Smooth muscle cell (in vitro differentiated cells): ENCODE data around the gene POU2F1. TPM values are rescaled to one million over a fixed set of nuclear protein-coding genes. Genes with fewer than 3 reads are reported as not detected.

Experiments
- DNase-seq: peaks from one replicate; lab custom pipeline; 2025; ENCODE audit not compliant: unreplicated experiment; lab: John Stamatoyannopoulos, UW
- H2AFZ ChIP-seq: fragments of 200-600 bp; sonication (generic); 2 replicates; pipeline ENCODE4 v1.6.0; 2016; ENCODE audit warnings: antibody characterized with exemption, low read depth, mild to moderate bottlenecking
- H3F3A ChIP-seq: fragments of 200-600 bp; sonication (generic); 2 replicates; pipeline ENCODE4 v1.6.0; 2017; ENCODE audit warnings: antibody characterized with exemption, low read depth
- H3K27ac ChIP-seq: fragments of 200-600 bp; sonication (generic); 2 replicates; pipeline ENCODE4 v1.5.1; 2016; ENCODE audit warnings: low read depth, mild to moderate bottlenecking
- H3K27me3 ChIP-seq: fragments of 200-600 bp; sonication (generic); 2 replicates; pipeline ENCODE4 v1.6.1; 2016; ENCODE audit warnings: low read depth, mild to moderate bottlenecking
- H3K36me3 ChIP-seq: fragments of 200-600 bp; sonication (generic); 2 replicates; pipeline ENCODE4 v1.5.1; 2016; ENCODE audit warnings: low read depth
- H3K4me1 ChIP-seq: fragments of 200-600 bp; sonication (generic); 2 replicates; pipeline ENCODE4 v1.5.1; 2016; ENCODE audit warnings: low read depth
- H3K4me2 ChIP-seq: fragments of 200-600 bp; sonication (generic); 2 replicates; pipeline ENCODE4 v1.6.0; 2016; ENCODE audit warnings: mild to moderate bottlenecking
- H3K4me3 ChIP-seq: fragments of 200-600 bp; sonication (generic); 2 replicates; pipeline ENCODE4 v1.5.1; 2016; ENCODE audit warnings: mild to moderate bottlenecking
- H3K79me2 ChIP-seq: fragments of 200-600 bp; sonication (generic); 2 replicates; pipeline ENCODE4 v1.6.0; 2016; ENCODE audit warnings: low read depth, mild to moderate bottlenecking
- H3K9ac ChIP-seq: fragments of 200-600 bp; sonication (generic); 2 replicates; pipeline ENCODE4 v1.6.0; 2016; ENCODE audit warnings: low read depth
- H3K9me3 ChIP-seq: fragments of 200-600 bp; sonication (generic); replicated peaks from 2 replicates; pipeline ENCODE4 v1.5.1; 2016; ENCODE audit warnings: low read depth
- H4K20me1 ChIP-seq: fragments of 200-600 bp; sonication (generic); 2 replicates; pipeline ENCODE4 v1.6.0; 2016; ENCODE audit warnings: low read depth
- WGBS: methylation state at CpG from one replicate; pipeline ENCODE4 v1.1.7; 2016; ENCODE audit warnings: low lambda C conversion rate; 5-methylcytosine and 5-hydroxymethylcytosine counted together
- polyA plus RNA-seq: library from polyadenylated mRNA; unstranded; fragments of >200 nt; fragmentation: Nextera tagmentation; extraction: Ambion mirVana; gene quantifications from 2 replicates; pipeline ENCODE4 v1.2.1, GENCODE V29; 2016
- total RNA-seq: library from RNA; depleted of rRNA; stranded (reverse); fragments of >200 nt; gene quantifications from 2 replicates; pipeline ENCODE4 v1.2.3, GENCODE V29; 2014
- TF ChIP-seq, protein P1 (sequence below): fragments of 200-600 bp; sonication (generic); IDR thresholded peaks from 2 replicates; pipeline ENCODE4 v1.5.1; 2017; ENCODE audit warnings: borderline replicate concordance, mild to moderate bottlenecking, antibody characterized with exemption; ENCODE audit not compliant: insufficient read depth, poor library complexity, severe bottlenecking

POU2F1 gene
- total and polyA plus RNA-seq, 2 experiments from 2014 or later = 5.3 to 15.6 TPM

DNA sequence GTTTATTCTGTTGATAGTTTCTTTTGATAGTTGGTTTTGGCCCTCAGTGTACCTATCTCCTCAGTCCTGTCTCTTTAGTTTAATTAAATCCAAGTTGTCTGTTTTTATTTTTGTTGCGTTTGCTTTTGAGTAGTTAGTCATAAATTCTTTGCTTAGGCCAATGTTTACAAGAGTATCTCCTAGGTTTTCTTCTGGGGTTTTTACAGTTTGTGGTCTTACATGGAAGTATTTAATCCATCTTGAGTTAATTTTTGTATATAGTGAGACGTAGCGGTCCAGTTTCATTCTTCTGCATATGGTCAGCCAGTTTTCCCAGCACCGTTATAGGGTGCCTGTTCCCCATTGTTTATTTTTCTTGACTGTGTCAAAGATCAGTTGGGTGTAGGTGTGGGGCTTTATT lies 139.4 kb downstream of the POU2F1 start:
- Histone ChIP-seq H2AFZ (no peak overlapping the region), H4K20me1 (peaks cover 17% of the 10 kb centered on the region), H3K27ac (peak overlapping the region; percentile 29), H3K9ac (no peak overlapping the region), H3K4me2 (peak overlapping the region; percentile 31), H3K4me3 (no peak overlapping the region), H3K79me2 (peaks cover 15% of the 10 kb centered on the region), H3K4me1 (no peaks in the 10 kb centered on the region), H3K27me3 (no peaks in the 10 kb centered on the region), H3K9me3 (no peaks in the 10 kb centered on the region), H3F3A (peaks cover 7% of the 10 kb centered on the region), H3K36me3 (no peaks in the 10 kb centered on the region)
- DNase-seq = no peak
- 55% methylated on average over 4 of the region's 4 CpGs for WGBS
- TF ChIP-seq, protein P1, sequence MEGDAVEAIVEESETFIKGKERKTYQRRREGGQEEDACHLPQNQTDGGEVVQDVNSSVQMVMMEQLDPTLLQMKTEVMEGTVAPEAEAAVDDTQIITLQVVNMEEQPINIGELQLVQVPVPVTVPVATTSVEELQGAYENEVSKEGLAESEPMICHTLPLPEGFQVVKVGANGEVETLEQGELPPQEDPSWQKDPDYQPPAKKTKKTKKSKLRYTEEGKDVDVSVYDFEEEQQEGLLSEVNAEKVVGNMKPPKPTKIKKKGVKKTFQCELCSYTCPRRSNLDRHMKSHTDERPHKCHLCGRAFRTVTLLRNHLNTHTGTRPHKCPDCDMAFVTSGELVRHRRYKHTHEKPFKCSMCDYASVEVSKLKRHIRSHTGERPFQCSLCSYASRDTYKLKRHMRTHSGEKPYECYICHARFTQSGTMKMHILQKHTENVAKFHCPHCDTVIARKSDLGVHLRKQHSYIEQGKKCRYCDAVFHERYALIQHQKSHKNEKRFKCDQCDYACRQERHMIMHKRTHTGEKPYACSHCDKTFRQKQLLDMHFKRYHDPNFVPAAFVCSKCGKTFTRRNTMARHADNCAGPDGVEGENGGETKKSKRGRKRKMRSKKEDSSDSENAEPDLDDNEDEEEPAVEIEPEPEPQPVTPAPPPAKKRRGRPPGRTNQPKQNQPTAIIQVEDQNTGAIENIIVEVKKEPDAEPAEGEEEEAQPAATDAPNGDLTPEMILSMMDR = no peak

DNA sequence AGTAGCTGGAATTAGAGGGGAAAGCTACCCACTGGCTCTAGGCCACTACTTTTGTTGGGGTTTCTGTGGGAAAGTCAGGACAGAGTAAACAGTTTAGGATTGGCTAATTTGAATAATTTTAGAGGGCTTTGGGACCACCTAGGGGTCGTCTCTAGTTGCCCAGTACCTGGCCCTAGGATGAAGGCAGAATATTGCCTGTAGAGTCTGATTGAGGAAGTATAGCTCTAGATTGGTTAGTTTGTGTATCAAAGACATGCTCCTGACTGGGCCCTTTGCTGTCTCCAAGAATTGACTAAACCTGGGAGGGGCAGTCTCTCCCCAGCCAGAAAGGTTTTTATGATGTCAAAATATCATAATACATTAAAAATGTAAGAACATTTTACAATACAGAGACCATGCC lies 142.0 kb downstream of the POU2F1 start:
- peaks cover 7% of the 10 kb centered on the region for H3F3A ChIP-seq
- peaks cover 15% of the 10 kb centered on the region for H3K79me2 ChIP-seq
- no peaks in the 10 kb centered on the region for H3K27me3 ChIP-seq
- no peaks in the 10 kb centered on the region for H3K4me1 ChIP-seq
- TF ChIP-seq, protein P1 = no peak
- H3K4me3 ChIP-seq = no peak overlapping the region
- H3K27ac ChIP-seq = no peak overlapping the region
- no peaks in the 10 kb centered on the region for H3K36me3 ChIP-seq
- DNase-seq = no peak
- no peak overlapping the region for H2AFZ ChIP-seq
- H3K4me2 ChIP-seq = no peak overlapping the region
- 93% methylated on average over 1 of the region's 1 CpG for WGBS
- H4K20me1 ChIP-seq = peaks cover 17% of the 10 kb centered on the region
- no peak overlapping the region for H3K9ac ChIP-seq
- no peaks in the 10 kb centered on the region for H3K9me3 ChIP-seq

GRCh38 chr1:167364826-167365225 lies 144.1 kb downstream of the POU2F1 start:
- no peaks in the 10 kb centered on the region for H3K9me3 ChIP-seq
- TF ChIP-seq, protein P1 = no peak
- H3K4me3 ChIP-seq = no peak overlapping the region
- DNase-seq = no peak
- no peak overlapping the region for H3K4me2 ChIP-seq
- no peaks in the 10 kb centered on the region for H3F3A ChIP-seq
- no peaks in the 10 kb centered on the region for H3K27me3 ChIP-seq
- H3K36me3 ChIP-seq = no peaks in the 10 kb centered on the region
- H3K79me2 ChIP-seq = peaks cover 15% of the 10 kb centered on the region
- no peak overlapping the region for H2AFZ ChIP-seq
- H3K9ac ChIP-seq = no peak overlapping the region
- no peak overlapping the region for H3K27ac ChIP-seq
- peaks cover 16% of the 10 kb centered on the region for H4K20me1 ChIP-seq
- WGBS = 95% methylated on average over 2 of the region's 2 CpGs
- H3K4me1 ChIP-seq = no peaks in the 10 kb centered on the region

DNA sequence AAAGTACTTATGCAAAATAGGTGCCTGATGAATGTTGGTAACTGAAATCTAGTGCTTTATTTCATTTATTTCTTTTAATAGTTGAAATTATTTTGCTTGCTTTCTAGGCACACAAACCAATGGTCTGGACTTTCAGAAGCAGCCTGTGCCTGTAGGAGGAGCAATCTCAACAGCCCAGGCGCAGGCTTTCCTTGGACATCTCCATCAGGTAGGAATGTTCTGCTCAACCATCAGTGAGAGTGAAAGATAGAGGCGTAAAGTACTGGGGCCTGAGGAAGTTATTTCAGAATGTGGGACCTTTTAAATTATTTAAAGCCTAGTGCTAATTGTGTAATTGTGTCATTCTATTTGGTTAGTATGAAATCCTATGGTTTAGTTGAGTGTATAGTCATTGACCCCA lies 144.7 kb downstream of the POU2F1 start:
- Histone ChIP-seq H3K27me3 (no peaks in the 10 kb centered on the region), H3K36me3 (no peaks in the 10 kb centered on the region), H3K9ac (no peak overlapping the region), H3K4me3 (no peak overlapping the region), H2AFZ (no peak overlapping the region), H3K4me1 (no peaks in the 10 kb centered on the region), H3F3A (no peaks in the 10 kb centered on the region), H3K4me2 (no peak overlapping the region), H4K20me1 (peaks cover 12% of the 10 kb centered on the region), H3K9me3 (no peaks in the 10 kb centered on the region), H3K79me2 (peaks cover 15% of the 10 kb centered on the region), H3K27ac (no peak overlapping the region)
- 95% methylated on average over 2 of the region's 2 CpGs for WGBS
- TF ChIP-seq, protein P1 = no peak
- DNase-seq = no peak
